GM19240 (cell line): ENCODE data around the gene DNM3.

ENCODE experiments used
- DNase-seq: peaks from one replicate; pipeline ENCODE4 v3.0.0; 2011; ENCODE audit warnings: low spot score; ENCODE audit not compliant: insufficient read length

The DNM3 gene

DNA sequence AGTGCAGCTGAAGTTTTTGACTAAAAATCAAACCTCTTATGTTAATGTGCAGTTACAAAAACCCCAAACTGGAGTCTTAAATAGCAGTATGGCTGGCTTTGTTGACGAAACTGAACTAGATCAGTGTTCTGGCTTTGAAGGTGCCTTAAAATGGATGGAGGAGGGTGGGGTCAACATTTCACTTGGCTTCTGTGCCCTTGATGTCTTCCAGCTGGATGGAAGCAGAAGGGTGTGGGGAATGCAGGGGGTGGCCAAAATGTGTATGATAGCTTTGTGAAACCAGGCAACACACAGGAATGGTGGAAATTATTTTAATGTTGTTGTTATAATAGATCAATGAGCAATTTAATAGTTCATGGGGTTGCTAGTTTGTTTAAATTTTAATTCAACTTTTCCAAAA, 482.4 kb downstream of the DNM3 start:
- no peak for DNase-seq

DNA sequence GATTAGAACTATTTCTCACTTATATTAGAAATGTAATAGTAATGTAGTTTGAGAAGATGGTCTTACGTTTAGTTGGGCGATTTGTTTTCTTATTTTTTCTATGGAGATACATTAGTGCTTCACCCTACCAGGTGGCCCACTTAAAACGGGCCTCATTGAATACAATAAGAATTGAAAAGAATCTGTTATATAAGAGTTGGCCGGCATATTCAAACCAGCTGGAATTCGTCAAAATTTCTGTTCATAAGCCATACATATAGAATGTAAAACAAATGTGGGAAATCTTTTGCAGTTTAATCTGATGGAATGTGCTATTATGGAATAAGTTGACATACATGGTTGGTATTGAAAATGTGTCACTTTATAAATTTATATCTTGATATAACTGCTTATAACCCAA, 482.8 kb downstream of the DNM3 start:
- no peak for DNase-seq

DNA sequence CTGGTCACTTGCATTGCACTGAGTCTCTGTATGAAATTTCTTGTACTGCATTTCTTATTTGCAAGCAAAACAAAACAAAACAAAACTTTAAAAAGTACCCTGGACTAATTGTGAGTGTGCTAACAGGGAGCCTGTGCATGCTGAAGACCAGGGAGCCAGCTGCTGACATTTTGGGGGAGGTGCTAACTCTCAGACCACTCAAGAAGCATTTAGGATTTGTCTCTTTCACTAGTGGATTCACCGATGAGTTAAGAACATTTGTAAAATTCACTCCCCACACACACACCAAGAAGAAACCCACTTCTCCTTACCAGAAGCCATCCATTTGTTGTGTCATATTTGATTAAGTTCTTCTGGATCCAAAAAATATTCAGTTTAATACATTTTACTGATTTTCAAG, 483.5 kb downstream of the DNM3 start:
- no peak for DNase-seq

DNA sequence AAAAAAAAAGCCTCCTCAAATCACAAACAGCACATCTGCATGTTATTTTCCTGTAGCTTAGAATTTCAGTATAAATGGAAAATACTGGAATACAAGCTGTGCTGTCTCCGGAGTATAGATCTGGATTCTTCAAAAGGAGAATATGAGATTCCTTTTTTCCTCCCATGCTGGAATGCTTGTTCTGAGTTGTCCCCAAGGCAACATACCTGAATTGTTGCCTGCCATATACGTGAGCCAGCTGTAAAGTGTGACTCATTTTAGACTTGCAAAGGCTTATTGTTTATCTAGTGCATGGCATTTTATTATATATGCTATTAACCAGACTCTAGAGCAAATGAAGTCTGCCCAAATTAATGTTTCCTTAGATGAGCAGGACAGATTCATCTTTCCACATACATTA, 484.2 kb downstream of the DNM3 start:
- no peak for DNase-seq

DNA sequence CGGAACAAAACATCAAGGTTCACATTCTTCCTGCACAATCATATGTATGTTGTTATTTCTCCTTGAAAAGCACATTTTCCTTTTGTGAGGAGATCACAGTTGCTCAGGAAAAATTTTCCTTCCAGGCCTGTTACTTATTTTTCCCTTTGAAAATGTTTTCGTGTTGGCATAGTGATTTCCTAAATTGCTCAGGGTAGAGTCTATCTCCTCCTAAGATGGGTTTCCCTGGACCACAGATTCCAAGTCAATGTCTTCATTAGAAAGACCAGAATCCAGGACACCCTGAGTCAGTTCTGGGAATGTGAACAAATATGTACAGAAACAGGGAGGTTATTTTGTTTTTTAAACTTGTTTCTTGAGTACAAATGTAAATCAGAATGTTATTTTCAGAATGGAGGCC, 484.8 kb downstream of the DNM3 start:
- DNase-seq = no peak

DNA sequence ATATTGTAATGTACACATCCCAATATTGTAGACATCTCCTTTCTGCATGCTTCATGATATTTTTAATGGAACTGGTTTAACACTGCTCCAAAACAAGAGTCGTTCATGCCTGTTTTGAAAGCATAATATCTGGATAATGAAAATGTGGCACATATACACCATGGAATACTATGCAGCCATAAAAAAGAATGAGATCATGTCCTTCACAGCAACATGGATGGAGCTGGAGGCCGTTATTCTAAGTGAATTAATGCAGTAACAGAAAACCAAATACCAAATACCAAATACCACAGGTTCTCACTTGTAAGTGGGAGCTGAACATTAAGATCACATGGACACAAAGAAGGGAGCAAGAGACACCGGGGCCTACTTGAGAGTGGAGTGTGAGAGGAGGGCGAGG, 487.0 kb downstream of the DNM3 start:
- no peak for DNase-seq

DNA sequence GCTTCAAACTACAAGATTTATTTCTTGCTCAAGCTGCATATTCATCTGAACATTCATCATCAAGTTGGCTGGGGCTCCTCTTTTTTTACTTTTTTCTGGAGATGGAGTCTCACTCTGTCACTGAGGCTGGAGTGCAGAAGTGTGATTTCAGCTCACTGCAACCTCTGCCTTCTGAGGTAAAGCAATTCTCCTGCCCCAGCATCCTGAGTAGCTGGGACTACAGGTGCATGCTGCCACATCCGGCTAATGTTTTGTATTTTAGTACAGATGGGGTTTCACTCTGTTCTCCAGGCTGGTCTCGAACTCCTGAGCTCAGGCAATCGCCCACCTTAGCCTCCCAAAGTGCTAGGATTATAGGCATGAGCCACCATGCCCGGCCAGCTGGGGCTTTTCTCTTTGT, 490.9 kb downstream of the DNM3 start:
- no peak for DNase-seq

DNA sequence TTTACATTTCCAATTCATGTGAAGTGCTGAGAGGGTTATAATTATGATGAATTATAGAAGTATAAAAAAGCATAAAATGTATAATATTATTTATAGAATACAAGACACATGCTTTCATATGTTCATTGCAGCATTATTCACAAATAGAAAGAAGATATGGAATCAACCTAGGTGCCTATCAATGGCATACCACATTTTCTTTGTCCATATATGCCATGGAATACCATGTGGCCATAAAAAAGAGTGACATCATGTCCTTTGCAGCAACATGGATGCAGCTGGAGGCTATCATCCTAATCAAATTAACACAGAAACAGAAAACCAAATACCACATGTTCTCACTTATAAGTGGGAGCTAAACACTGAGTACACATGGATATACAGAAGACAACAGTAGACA, 494.1 kb downstream of the DNM3 start:
- no peak for DNase-seq

DNA sequence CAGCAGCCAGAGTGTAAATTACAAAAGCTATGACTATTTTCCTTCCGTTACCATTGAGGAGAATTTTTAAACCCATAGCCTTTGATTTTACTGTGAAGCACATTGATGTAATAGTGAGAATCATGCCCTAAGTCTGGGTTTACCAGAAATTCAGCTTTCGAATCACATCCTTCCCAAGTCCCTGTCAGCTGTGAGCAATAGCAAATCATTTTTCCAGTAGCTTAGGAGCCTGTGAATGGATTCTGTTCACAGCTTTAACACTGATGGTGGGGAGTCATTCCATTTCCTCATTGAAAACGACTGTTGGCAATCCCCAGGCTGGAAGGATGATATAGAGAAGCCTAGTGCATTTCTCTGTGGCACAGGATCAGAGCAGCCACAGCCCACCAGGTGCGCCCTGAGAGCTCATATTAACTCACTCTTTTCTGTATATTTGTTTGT, 497.0 kb downstream of the DNM3 start:
- no peak for DNase-seq

DNA sequence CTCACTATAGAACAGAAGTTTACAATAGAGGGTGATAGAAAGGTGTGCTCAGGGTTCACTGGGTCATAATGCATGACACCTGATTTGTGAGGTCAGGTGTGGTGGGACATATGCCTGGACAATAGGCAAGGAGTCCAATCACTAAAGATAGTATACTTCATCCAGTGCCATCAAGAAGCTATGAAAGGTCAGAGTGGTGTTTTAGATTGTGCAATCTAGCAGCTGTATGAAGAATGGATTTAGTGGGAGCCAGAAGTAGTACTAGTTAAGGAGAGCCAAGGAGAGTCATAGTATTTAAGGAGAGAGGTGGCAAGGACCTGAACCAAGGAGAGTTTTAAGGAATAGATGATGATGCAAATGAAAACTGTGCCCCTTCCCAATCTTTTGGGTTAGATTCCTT, 498.5 kb downstream of the DNM3 start:
- DNase-seq = no peak

DNA sequence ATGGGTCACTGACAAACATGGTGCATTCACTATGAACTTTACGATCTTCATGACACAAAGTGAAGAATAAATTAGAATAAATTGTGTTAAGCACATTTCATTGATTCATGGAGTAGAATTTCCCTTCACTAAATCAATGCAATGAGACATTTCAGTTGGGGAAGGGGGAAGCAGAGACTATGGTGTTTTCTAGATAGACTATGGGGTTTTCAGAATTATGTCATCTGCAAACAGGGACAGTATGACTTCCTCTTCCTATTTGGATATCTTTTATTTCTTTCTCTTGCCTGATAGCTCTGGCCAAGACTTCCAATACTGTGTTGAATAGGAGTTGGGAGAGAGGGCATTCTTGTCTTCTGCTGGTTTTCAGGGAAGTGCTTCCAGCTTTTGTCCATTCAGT, 499.2 kb downstream of the DNM3 start:
- DNase-seq = no peak

DNA sequence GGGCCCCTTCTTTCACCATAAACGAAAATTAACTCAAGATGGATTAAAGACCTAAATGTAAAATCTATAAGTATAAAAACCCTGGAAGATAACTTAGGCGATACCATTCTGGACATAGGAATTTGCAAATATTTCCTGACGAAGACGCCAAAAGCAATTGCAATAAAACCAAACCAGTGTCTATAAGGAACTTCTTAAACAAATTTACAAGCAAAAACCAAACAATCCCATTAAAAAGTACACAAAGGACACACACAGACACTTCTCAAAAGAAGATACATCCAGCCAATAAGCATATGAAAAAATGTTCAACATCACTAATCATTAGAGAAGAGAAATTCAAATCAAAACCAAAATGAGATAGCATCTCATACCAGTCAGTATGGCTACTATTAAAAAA, 500.4 kb downstream of the DNM3 start:
- DNase-seq = no peak

DNA sequence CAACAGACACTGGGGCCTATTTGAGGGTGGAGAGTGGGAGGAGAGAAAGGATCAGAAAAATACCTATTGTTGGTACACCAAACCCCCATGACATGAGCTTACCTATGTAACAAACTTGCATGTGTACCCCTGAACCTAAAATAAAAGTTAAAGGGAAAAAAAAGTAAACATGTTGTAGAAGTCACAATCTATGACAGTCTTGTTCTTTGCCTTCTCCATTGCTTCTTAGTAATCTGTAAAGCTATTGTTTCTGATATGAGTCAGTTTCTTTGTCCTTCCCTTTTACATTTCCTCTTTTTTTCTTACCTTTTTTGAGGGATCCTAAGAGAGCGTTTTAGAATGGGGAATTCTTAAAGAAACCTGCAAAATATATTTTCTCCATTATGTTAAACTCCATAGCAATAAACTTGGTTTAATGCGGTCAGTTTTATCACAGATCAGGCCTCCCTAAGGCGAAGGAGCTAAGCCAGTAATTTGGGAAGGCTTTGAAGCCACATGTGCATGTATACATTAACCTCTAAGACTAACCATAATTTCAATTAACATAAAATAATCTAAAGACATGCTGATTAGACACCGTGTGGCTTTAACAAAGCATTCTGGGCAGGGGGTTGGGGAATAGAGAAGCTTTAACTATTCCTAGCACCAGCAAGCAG, 501.4 kb downstream of the DNM3 start:
- DNase-seq = no peak

DNA sequence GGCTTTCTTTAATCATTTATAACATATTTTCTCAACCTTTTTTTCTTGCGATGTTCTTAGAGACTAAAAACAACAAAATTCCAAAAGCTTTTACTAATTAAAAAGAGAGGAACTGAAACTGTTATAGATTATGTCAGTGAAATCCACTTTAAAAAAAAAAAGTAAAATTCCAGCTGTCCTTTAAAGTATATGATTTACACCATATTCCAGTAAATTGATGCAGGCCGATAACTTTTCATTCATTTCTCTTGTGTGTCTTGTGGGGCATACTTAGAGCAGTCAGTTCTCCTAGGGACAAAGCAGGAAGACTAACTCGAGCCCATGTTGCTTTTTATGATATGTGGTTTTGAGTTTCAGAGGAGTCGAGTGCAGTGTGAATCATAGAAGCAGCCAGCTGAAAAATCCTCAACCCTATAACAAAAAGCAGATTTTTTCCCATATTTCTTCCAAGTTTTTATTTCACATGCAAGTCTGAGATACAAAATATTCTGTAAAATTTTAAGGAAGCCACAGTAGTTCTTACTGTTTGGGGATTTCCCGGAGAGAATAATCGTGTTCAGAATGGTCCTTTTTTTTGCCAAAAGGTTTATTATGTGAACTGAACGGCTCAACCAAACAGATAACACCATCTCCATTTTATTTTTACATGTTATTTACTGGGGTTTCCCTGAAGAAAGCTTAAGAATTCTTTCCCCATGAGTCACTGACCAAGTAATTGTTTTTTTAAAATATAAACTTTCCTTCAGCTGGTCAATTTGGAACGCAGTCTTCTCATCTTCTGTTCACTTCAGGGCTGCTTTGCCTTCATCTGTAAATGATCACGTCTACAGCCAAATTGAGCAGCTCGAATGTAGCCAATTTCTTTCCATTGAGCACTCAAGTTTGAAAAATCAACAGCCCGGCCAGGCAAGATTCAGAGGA, 502.2 kb downstream of the DNM3 start:
- DNase-seq = no peak

DNA sequence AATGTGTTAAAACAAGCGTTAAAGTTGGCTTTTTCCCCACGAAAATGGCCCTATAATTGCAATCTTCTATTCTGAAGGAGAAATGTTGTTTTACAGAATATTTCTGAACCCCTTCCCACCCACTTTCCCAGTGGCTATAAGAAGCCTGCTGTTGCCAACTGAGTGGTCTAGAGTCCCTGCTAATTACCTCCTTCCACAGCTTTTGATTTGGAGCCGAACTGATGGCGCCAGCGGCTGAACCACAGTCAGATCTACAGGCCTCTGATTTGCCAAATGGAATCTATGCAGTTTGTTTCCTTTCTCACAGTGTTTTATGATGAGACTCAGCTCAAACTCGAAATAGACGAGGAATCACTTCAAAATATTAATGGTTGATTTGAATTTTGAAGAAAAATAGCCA, 503.1 kb downstream of the DNM3 start:
- no peak for DNase-seq

DNA sequence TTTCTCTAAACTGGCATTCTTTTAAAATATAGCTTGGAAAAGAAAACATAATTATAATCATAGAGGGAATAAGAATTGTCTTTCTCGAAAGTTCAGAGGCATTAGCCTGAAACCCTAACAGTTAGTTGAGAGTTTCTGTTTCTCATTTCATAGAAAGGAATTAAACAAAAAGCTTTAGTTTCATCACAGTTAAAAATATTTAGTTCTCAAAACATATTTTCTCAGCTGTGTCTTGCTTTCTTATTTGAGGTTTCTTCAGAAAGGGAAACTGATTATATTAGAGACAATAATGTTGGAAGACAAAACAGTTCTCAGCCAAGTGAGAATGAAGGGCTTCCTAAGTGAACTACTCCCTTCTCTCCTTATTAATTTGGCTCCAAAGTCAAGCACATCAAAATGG, 503.8 kb downstream of the DNM3 start:
- DNase-seq = no peak

DNA sequence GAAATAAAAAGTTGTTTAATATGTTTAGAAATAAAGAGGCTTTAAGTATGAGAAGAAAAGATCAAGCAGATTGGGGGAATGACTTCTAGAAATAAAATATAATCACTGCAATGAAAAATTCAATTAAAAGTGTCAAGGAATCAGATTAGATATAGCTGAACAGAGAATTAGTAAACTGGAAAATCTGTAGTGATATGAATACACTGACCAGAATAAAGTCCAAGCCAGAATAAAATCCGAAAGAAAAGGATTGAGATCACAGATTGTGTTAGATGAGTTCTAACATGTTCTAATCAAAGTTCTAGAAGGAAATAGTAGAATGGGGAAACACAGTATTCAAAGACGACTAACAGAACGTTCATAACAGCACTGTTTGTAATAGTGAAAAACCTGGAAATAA, 506.1 kb downstream of the DNM3 start:
- DNase-seq = no peak

DNA sequence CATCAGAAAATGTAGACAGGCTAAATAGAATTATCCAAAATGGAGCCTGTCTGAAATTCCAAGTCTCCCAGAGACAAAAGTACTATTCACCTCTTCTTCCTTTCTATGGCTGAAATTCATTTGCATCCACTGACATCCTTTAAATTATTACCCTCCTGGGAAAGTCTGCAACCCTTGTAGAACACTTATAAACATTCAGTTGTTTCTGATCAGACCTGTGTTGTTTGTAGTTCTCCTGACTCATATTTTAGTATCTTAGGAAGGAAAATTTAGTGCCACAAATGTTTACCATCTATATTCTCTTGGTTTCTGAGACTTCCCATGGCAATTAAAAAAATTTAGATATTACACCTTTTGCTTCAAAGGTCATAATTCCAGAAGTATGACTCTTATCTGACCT, 509.6 kb downstream of the DNM3 start:
- no peak for DNase-seq

DNA sequence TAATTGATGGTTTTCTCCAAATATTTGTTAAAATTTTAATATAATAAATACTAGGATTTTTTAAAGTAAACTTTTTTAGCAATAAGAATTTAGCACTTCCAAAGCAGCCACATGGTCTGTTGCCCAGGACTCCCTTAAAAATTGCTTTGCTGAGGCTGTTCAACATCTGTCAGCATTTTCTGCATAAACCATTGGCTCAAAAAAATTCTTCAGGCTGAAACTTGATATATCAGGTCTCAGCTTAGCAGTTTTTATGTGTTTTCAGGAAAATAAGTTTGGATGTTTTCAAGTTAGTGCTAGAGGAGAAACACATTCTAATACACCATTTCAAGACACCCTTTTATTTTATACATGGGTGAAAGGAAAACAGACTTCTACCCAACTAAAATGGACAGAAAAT, 510.0 kb downstream of the DNM3 start:
- DNase-seq = no peak

DNA sequence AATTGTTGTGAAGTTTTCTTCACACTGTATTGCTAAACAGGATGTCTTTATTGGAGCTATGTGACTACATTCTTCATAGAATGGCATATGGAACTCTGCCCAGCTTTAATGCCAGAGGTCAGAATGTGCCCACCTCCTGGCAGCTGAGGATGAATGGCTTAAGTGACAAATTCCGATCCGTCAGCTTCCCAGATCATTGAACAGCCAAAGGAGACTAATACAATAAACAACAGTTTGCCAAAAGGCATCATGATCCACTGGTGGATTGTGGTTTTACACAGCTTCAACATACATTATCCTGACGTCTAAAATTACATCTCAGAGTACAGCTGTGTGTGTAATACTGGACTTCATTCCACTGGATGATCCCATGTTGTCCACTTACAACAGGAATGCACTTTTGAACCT, 510.5 kb downstream of the DNM3 start:
- no peak for DNase-seq

DNA sequence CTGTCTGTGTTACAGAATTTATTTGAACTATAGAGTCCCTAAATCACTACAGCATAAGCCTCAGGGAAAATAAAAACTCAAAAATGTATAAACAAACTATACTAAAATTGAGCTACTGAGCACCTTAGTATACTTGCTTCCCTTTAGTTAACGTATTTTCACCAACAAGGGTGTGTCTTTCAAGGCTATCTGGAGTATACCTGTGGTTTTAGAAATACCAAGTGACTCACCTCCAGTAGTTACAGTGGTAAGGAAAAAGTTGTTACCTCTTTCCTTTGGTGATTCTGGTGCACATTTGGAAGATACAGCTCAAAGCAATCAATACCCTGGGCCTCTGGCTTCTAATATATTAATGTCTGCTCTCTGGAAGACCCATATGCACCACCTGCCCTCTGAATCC, 511.1 kb downstream of the DNM3 start:
- DNase-seq = no peak

DNA sequence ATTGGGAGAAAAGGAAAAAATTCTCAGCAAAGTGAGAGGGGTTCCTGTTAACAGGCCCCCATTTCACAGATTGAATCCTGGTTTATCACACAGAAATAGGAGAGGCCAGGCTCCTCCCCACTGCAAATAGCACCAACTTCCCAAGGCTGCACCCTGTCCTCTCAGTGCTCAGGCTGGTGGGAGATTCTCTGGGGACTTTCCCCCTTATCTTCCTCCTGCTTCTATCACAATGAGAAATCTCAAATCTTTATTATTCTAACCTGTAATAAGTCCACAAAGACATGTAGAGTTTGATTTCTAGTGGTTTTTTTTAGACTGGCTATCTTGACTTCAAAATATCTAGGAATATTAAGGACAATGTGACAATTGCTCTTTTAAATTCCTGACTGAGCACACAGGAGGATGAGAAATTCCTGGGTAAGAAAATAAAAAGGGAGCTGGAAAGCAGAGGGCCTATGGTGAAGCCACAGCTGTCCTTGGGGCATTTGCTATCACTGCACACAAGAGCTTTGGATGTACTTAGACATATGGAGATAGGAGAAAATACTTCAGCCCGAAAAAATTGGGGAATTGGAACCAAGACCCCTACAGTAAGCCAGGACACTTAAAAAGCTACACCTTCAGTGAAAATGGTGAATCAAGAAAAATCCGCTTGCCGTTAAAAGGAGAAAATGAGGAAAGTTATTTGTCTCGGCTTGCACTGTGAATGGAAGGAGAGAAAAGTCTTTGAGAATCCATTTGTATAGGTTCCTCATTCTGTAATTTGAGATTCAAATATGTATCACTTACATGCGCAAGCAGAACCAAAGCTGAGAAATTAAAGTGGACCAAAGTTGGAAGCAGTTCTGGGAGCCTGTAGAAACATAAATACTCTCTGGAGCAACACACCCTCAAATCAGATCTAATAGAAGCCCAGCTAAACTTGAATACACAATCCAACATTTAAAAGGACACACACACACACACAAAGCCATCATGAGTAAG, 513.3 kb downstream of the DNM3 start:
- DNase-seq = no peak
